Fibroblast of villous mesenchyme (primary cell): Measurements from ENCODE around the gene KATNAL2. TPM values are rescaled to one million over a fixed set of nuclear protein-coding genes. Genes with fewer than 3 reads are reported as not detected.

Source experiments
- DNase-seq: peaks from one replicate; pipeline ENCODE4 v3.0.0-alpha.2; 2010; ENCODE audit warnings: low read depth
- H3K4me3 ChIP-seq: 2 replicates; pipeline ENCODE4 v1.5.1; 2011; ENCODE audit warnings: low read depth, mild to moderate bottlenecking, low read length
- total RNA-seq: library from RNA; depleted of rRNA; stranded (reverse); fragments of >200 nt; gene quantifications from 2 replicates; pipeline ENCODE4 v1.2.3, GENCODE V29; 2012
- TF ChIP-seq, protein P1 (sequence below): IDR thresholded peaks from 2 replicates; pipeline ENCODE4 v1.5.1; 2012; ENCODE audit warnings: low read depth, mild to moderate bottlenecking, low read length; ENCODE audit not compliant: insufficient read depth

KATNAL2 gene, protein sequence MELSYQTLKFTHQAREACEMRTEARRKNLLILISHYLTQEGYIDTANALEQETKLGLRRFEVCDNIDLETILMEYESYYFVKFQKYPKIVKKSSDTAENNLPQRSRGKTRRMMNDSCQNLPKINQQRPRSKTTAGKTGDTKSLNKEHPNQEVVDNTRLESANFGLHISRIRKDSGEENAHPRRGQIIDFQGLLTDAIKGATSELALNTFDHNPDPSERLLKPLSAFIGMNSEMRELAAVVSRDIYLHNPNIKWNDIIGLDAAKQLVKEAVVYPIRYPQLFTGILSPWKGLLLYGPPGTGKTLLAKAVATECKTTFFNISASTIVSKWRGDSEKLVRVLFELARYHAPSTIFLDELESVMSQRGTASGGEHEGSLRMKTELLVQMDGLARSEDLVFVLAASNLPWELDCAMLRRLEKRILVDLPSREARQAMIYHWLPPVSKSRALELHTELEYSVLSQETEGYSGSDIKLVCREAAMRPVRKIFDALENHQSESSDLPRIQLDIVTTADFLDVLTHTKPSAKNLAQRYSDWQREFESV
- total RNA-seq: 1.3 and 2.9 TPM in 2 replicates

DNA sequence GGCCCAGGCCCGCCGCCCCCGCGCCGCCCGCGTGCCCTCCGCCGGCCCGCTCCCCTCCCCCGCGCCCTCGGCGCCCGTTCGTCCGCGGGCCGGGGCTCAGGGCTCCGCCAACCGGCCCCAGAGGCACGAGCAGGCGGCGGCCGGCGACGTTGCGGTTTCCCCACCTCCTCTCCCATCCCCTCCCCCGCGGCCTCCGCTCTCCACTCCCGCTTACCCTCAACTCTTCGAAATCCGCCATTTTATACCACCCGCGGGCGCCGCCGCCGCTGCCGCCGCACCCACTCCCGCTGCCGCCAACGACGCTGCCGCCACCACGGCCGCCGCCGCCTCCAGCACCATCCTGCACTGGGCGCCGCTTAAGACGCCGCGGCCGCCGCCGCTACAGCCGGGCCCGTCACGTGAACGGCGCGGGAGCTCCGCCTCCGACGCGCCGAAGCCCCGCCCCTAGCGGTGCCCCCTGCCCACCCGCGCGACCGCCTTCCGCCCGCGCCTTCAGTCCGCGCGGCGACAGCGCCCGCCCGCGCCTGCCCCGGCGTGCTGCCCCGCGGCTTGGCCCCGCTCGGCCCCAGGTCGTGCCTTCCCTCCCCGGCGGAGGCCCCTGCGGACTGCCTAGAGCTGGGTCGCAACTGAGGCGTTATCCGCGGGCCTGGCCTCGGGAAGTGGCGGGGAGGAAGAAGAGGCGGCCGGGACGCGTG is at the start of gene KATNAL2, which contains the start of gene PIAS2:
Gene KATNAL2, plus strand, starts transcription at position 495 of the 695 bp plus-strand sequence. CDS start 29,271 bp downstream, outside the sequence.
Gene PIAS2, minus strand, starts transcription at position 400 of the 695 bp plus-strand sequence. Its CDS starts 162 bp downstream, at position 238.
- TF ChIP-seq, protein P1, sequence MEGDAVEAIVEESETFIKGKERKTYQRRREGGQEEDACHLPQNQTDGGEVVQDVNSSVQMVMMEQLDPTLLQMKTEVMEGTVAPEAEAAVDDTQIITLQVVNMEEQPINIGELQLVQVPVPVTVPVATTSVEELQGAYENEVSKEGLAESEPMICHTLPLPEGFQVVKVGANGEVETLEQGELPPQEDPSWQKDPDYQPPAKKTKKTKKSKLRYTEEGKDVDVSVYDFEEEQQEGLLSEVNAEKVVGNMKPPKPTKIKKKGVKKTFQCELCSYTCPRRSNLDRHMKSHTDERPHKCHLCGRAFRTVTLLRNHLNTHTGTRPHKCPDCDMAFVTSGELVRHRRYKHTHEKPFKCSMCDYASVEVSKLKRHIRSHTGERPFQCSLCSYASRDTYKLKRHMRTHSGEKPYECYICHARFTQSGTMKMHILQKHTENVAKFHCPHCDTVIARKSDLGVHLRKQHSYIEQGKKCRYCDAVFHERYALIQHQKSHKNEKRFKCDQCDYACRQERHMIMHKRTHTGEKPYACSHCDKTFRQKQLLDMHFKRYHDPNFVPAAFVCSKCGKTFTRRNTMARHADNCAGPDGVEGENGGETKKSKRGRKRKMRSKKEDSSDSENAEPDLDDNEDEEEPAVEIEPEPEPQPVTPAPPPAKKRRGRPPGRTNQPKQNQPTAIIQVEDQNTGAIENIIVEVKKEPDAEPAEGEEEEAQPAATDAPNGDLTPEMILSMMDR: no peak
- H3K4me3 ChIP-seq: peak within 1 kb of the TSS; percentile 82
- peak; percentile 72 for DNase-seq

DNA sequence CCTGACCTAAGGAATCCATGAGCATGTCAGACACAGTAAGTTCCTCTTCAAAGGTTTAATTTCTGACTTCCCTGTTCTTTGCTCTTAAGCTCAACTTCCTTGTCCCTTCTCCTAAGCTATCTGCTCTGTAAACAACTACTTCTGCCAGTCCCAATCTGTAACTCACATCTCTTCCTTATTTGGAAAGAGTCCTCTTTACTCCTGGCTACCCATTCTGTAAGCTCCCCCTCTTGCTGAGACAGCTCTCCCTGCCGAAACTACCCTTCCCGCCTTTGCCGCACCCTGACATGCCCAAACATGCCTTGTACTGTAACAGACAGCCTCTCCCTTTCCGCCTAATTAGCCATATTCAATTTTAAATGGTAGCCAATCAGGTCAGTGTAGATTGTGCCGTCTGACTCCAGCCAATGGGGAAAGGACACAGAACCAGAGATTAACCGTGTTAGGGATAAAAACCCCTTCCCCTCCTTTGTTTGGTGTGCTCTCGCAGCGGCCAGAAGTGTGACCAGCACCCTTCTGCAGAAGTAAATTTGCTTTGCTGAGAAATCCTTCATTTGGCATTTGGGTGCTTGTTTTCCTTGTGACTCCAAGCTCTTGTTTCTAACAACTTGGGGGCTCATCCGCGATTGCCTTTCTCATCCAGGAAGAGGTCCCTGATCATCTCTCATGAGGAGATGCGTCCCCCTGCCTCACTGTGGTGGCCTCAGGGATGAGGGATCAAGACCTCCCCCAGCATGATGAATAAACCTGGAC is 49.1 kb upstream of the KATNAL2 start:
- TF ChIP-seq, protein P1: no peak
- no peak for DNase-seq
- no peak overlapping the region for H3K4me3 ChIP-seq

DNA sequence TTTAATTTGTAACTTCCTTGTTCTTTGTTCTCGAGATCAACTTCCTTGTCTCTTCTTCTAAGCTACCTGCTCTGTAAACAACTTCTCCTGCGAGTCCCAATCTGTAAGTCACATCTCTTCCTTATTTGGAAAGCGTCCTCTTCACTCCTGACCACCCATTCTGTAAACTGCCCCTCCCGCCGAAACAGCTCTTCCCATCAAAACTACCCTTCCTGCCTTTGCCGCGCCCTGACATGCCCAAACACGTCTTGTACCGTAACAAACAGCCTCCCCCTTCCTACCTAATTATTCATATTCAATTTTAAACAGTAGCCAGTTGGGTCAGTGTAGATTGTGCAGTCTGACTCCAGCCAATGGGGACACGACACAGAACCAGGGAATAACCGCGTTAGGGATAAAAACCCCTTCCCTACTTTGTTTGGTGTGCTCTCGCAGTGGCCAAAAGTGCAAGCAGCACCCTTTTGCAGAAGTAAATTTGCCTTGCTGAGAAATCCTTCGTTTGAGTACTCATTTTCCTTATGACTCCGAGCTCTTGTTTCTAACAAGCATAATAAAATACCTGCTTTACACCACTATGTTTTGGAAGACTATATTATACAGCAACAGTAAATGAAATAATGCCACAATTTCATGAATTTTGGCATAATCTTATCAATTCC is 39.9 kb upstream of the KATNAL2 start:
- DNase-seq: no peak
- H3K4me3 ChIP-seq: no peak overlapping the region
- TF ChIP-seq, protein P1: no peak

DNA sequence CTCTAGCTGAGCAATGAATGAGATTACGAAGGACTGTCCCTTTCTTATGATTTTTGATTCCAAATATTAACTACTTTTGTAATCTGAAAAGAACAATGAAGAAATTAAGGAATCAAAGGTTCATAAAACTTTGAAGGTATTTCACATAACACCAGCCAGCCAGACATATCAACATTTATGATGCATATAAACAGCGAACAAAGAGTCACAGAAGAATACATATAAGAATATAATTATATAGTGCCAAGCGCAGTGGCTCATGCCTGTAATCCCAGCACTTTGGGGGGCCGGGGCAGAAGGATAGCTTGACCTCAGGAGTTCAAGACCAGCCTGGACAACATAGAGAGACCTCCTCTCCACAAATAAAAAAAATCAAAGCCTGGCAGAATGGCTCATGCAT is 34.2 kb upstream of the KATNAL2 start:
- DNase-seq: no peak
- TF ChIP-seq, protein P1: no peak
- H3K4me3 ChIP-seq: no peak overlapping the region

DNA sequence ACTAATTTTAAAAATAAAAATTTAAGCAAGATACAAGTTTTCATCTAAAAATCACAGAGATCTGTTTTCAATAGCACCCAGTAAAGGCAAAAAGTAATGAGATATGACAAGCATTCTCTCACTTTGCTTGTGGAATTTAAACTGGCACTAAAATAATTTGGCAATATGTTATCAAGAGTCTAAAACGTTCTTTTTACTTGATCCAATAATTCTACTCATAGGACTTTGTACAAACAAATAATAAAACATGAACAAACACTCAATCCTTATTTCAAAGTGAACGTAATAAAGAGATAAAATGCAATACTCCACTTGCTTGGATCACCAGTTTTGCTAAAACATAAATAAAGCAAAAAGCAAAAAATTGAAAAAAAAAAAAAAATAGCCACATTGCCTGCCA is 30.5 kb upstream of the KATNAL2 start:
- H3K4me3 ChIP-seq: no peak overlapping the region
- no peak for DNase-seq
- TF ChIP-seq, protein P1: no peak

DNA sequence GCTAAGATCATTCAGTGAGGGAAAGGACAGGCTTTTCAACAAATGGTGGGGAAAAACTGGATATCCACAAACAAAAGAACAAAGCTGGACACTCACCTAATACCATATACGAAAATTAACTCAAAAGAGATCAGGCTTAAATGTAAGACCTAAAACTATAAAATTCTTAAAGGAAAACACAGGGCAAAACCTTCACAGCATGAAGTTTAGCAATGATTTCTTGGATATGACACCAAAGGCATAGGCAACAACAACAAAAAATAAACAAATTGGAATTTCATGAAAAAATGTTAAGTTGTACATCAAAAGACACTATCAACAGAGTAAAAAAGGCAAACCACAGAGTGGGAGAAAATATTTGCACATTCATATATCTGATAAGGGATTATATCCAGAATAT is 28.4 kb upstream of the KATNAL2 start:
- TF ChIP-seq, protein P1: no peak
- H3K4me3 ChIP-seq: no peak overlapping the region

More for the DNA sequence above, 28.4 kb upstream of the KATNAL2 start:
- DNase-seq: no peak
